Activated naive CD8-positive, alpha-beta T cell treated with anti-CD3 and anti-CD28 coated beads, Interleukin-2, amount 50 U/mL, for 24 hours (primary cell): ENCODE measurements around the gene NOTCH2.
A peak's percentile ranks its signal among the peaks of the same experiment; 100 is the strongest.
"Not testable (repeated sequence)": the region's sequence is repeated elsewhere in the genome, so short reads cannot be mapped to it uniquely, and the experiment has no call there.

Experiments used
- ATAC-seq: fragments of 150-1000 bp; cut with Tn5 transposase; one replicate; pipeline ENCODE4 v1.10.0; 2021
- DNase-seq: peaks from one replicate; pipeline ENCODE4 v3.0.0; 2021
- H3K27ac Mint-ChIP-seq: one replicate; pipeline ENCODE4 v1.8.0; 2021; ENCODE audit warnings: mild to moderate bottlenecking, mixed read lengths
- H3K27me3 Mint-ChIP-seq: one replicate; pipeline ENCODE4 v1.8.0; 2021; ENCODE audit warnings: mixed read lengths
- H3K36me3 Mint-ChIP-seq: one replicate; pipeline ENCODE4 v1.8.0; 2021; ENCODE audit warnings: low read depth, mixed read lengths
- H3K4me1 Mint-ChIP-seq: one replicate; pipeline ENCODE4 v1.8.0; 2021; ENCODE audit warnings: mixed read lengths
- H3K4me3 Mint-ChIP-seq: one replicate; pipeline ENCODE4 v1.8.0; 2021; ENCODE audit warnings: mild to moderate bottlenecking, moderate library complexity, mixed read lengths
- H3K9me3 Mint-ChIP-seq: one replicate; pipeline ENCODE4 v1.8.0; 2021; ENCODE audit warnings: mixed read lengths

NOTCH2 gene

GRCh38 chr1:120096981-120097545 lies 27.6 kb upstream of the NOTCH2 start:
- not testable (repeated sequence) for H3K27me3 Mint-ChIP-seq, H3K9me3 Mint-ChIP-seq, H3K27ac Mint-ChIP-seq, H3K4me3 Mint-ChIP-seq, H3K36me3 Mint-ChIP-seq, DNase-seq, ATAC-seq
- H3K4me1 Mint-ChIP-seq, result peaks cover 10% of the 10 kb centered on the region

GRCh38 chr1:120093548-120094181 lies 24.2 kb upstream of the NOTCH2 start:
- H3K4me3 Mint-ChIP-seq, DNase-seq, H3K4me1 Mint-ChIP-seq, H3K36me3 Mint-ChIP-seq, H3K27ac Mint-ChIP-seq, H3K9me3 Mint-ChIP-seq, H3K27me3 Mint-ChIP-seq: not testable (repeated sequence)
- ATAC-seq, result peak; percentile 57

- H3K27me3 Mint-ChIP-seq, H3K27ac Mint-ChIP-seq, H3K9me3 Mint-ChIP-seq, ATAC-seq, DNase-seq, H3K36me3 Mint-ChIP-seq, H3K4me1 Mint-ChIP-seq, H3K4me3 Mint-ChIP-seq: not testable (repeated sequence)
Observed at GRCh38 chr1:120092232-120093218, 23.1 kb upstream of the NOTCH2 start.

- H3K36me3 Mint-ChIP-seq, H3K27ac Mint-ChIP-seq, H3K27me3 Mint-ChIP-seq, ATAC-seq, H3K9me3 Mint-ChIP-seq, H3K4me3 Mint-ChIP-seq, DNase-seq: not testable (repeated sequence)
- peaks cover 11% of the 10 kb centered on the region for H3K4me1 Mint-ChIP-seq
Observed at GRCh38 chr1:120090830-120091229, 21.4 kb upstream of the NOTCH2 start.

- not testable (repeated sequence) for H3K36me3 Mint-ChIP-seq, H3K9me3 Mint-ChIP-seq, H3K27me3 Mint-ChIP-seq
- ATAC-seq, result peak; percentile 100
- peak overlapping the region; percentile 75 for H3K27ac Mint-ChIP-seq
- H3K4me1 Mint-ChIP-seq, result peaks cover 11% of the 10 kb centered on the region
- H3K4me3 Mint-ChIP-seq, result peak overlapping the region; percentile 43
- peak; percentile 17 for DNase-seq
Observed at GRCh38 chr1:120087959-120088358, 18.5 kb upstream of the NOTCH2 start.

- H3K27ac Mint-ChIP-seq, DNase-seq, H3K4me3 Mint-ChIP-seq, ATAC-seq, H3K36me3 Mint-ChIP-seq, H3K27me3 Mint-ChIP-seq, H3K9me3 Mint-ChIP-seq: not testable (repeated sequence)
- peaks cover 13% of the 10 kb centered on the region for H3K4me1 Mint-ChIP-seq
Observed at GRCh38 chr1:120069920-120070214, 405 bp upstream of the NOTCH2 start.

- not testable (repeated sequence) for ATAC-seq, H3K9me3 Mint-ChIP-seq, H3K27me3 Mint-ChIP-seq, H3K27ac Mint-ChIP-seq, H3K36me3 Mint-ChIP-seq
- H3K4me3 Mint-ChIP-seq, result peak overlapping the region; percentile 55
- peak; percentile 21 for DNase-seq
- peaks cover 17% of the 10 kb centered on the region for H3K4me1 Mint-ChIP-seq
Observed at GRCh38 chr1:120068683-120069066, 787 bp downstream of the NOTCH2 start.

- H3K4me1 Mint-ChIP-seq, H3K36me3 Mint-ChIP-seq, ATAC-seq, H3K9me3 Mint-ChIP-seq, H3K4me3 Mint-ChIP-seq, H3K27me3 Mint-ChIP-seq, H3K27ac Mint-ChIP-seq, DNase-seq: not testable (repeated sequence)
Observed at GRCh38 chr1:120048208-120048607, 21.3 kb downstream of the NOTCH2 start.

- not testable (repeated sequence) for H3K36me3 Mint-ChIP-seq, DNase-seq, H3K4me3 Mint-ChIP-seq, H3K27ac Mint-ChIP-seq, ATAC-seq, H3K9me3 Mint-ChIP-seq, H3K4me1 Mint-ChIP-seq, H3K27me3 Mint-ChIP-seq
Observed at GRCh38 chr1:120041771-120042170, 27.7 kb downstream of the NOTCH2 start.

- H3K4me1 Mint-ChIP-seq, H3K27ac Mint-ChIP-seq, H3K9me3 Mint-ChIP-seq, H3K27me3 Mint-ChIP-seq, H3K36me3 Mint-ChIP-seq, DNase-seq, H3K4me3 Mint-ChIP-seq, ATAC-seq: not testable (repeated sequence)
Observed at GRCh38 chr1:120032253-120032652, 37.2 kb downstream of the NOTCH2 start.

GRCh38 chr1:120023791-120024190 lies 45.7 kb downstream of the NOTCH2 start:
- H3K4me1 Mint-ChIP-seq, H3K27me3 Mint-ChIP-seq, DNase-seq, H3K36me3 Mint-ChIP-seq, H3K27ac Mint-ChIP-seq, ATAC-seq, H3K9me3 Mint-ChIP-seq, H3K4me3 Mint-ChIP-seq: not testable (repeated sequence)

GRCh38 chr1:120014978-120015377 lies 54.5 kb downstream of the NOTCH2 start:
- H3K4me1 Mint-ChIP-seq, H3K36me3 Mint-ChIP-seq, H3K27me3 Mint-ChIP-seq, DNase-seq, ATAC-seq, H3K9me3 Mint-ChIP-seq, H3K27ac Mint-ChIP-seq, H3K4me3 Mint-ChIP-seq: not testable (repeated sequence)

GRCh38 chr1:120008320-120008719 lies 61.1 kb downstream of the NOTCH2 start:
- H3K4me1 Mint-ChIP-seq, ATAC-seq, H3K27me3 Mint-ChIP-seq, H3K4me3 Mint-ChIP-seq, DNase-seq, H3K36me3 Mint-ChIP-seq, H3K27ac Mint-ChIP-seq, H3K9me3 Mint-ChIP-seq: not testable (repeated sequence)

GRCh38 chr1:120007850-120008249 lies 61.6 kb downstream of the NOTCH2 start:
- not testable (repeated sequence) for H3K4me1 Mint-ChIP-seq, H3K4me3 Mint-ChIP-seq, ATAC-seq, H3K27me3 Mint-ChIP-seq, DNase-seq, H3K36me3 Mint-ChIP-seq, H3K9me3 Mint-ChIP-seq, H3K27ac Mint-ChIP-seq

GRCh38 chr1:120001035-120001434 lies 68.4 kb downstream of the NOTCH2 start:
- not testable (repeated sequence) for H3K4me1 Mint-ChIP-seq, H3K27ac Mint-ChIP-seq, H3K4me3 Mint-ChIP-seq, H3K9me3 Mint-ChIP-seq, ATAC-seq, H3K36me3 Mint-ChIP-seq, DNase-seq, H3K27me3 Mint-ChIP-seq
